WI38 (cell line): ENCODE results near the gene TMEM212.

Experiments
- H3K4me3 ChIP-seq: 2 replicates; pipeline ENCODE4 v1.5.1; 2011; ENCODE audit warnings: low read depth, mild to moderate bottlenecking, control low read depth, low read length
- CTCF ChIP-seq: IDR thresholded peaks from 2 replicates; pipeline ENCODE4 v1.5.1; 2012; ENCODE audit warnings: low read depth, mild to moderate bottlenecking, control low read depth, low read length

The TMEM212 gene

DNA sequence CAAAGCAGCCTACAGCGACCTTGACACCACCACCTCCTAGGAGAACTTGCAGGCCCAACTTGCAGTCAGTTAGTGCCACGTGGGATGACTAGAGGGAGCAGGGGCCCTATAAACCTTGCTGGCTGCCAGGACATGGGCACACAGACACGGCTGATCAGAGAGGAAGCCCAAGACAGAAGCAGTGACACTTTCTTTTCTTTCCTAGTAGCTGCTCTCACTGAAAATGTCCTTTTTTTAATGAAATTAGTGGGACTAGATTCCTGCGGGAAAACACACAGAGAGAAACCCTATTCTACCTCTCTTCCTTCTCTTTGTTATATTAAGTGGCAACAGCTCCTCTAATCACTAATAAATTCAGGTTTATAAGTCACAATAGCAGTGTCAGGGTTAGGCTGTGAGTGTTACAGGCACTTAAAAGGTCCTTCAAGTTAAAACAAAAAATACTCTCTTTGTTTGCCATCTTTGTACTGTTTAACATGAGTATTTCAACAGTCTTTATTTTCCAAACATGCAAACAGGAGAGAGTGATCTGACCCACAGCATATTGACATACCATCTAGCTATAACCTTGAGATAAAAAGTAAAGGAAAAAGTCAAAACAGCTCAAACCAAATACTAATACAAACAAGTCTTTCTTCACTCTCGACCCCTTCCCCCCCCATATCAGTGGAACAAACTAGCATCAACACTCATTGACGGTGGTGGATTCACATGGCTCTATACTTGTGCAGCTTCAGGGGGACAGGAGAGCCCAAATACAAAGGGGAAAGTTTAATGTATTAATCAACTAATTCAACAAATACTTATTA is 2.1 kb upstream of the TMEM212 start:
- no peak overlapping the region for H3K4me3 ChIP-seq
- TF ChIP-seq CTCF: no peak

- H3K4me3 ChIP-seq: no peak overlapping the region
- TF ChIP-seq CTCF: no peak
Observed at GRCh38 chr3:171841620-171842000, 1.5 kb upstream of the TMEM212 start.

DNA sequence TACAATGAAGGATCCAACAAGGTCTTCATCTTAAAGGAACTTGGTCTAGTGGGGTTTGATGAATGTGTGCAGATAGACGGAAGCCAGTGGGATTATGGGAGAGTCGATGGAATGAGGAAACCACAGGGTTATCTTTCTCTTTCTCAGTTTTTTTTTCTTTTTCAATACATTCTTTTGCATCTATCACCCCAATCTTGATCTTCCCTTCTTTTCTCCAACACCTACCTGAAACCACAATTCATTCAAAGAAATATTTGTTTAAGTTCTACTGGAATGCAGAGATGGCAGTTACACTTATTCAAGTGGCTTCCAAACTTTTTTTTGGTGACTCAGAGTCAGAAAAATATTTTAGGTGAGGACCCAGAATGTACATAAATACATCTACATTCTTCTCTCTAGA is 1.7 kb downstream of the TMEM212 start:
- TF ChIP-seq CTCF: no peak
- H3K4me3 ChIP-seq: no peak overlapping the region

- H3K4me3 ChIP-seq: no peak overlapping the region
- TF ChIP-seq CTCF: no peak
Observed at GRCh38 chr3:171845481-171846284, 2.5 kb downstream of the TMEM212 start.

- TF ChIP-seq CTCF: no peak
- no peak overlapping the region for H3K4me3 ChIP-seq
Observed at GRCh38 chr3:171846597-171846996, 3.4 kb downstream of the TMEM212 start.

- H3K4me3 ChIP-seq: no peak overlapping the region
- TF ChIP-seq CTCF: no peak
Observed at GRCh38 chr3:171847133-171847532, 4.0 kb downstream of the TMEM212 start.
